ENCODE data around the gene JAM2.

The JAM2 gene

DNA sequence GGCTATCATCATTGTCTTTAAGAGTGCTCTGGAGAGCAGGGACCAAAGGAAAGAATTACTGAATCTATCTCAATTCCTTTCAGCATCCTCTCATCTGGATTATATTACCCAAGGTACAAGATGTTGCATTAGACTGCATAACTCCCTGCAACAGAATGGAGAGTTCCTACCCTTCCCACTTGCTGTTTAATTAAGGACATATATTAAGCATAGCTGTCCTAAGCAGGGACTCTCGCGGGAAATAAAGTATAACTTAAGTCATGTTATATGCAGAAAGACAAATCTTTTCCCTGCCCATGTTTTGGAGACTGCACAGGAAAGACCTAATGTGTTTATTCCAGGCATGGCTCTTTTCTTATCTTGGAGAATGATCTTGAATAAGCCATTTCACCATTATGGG, 6.8 kb upstream of the JAM2 start:
- TF ChIP-seq, protein P1, sequence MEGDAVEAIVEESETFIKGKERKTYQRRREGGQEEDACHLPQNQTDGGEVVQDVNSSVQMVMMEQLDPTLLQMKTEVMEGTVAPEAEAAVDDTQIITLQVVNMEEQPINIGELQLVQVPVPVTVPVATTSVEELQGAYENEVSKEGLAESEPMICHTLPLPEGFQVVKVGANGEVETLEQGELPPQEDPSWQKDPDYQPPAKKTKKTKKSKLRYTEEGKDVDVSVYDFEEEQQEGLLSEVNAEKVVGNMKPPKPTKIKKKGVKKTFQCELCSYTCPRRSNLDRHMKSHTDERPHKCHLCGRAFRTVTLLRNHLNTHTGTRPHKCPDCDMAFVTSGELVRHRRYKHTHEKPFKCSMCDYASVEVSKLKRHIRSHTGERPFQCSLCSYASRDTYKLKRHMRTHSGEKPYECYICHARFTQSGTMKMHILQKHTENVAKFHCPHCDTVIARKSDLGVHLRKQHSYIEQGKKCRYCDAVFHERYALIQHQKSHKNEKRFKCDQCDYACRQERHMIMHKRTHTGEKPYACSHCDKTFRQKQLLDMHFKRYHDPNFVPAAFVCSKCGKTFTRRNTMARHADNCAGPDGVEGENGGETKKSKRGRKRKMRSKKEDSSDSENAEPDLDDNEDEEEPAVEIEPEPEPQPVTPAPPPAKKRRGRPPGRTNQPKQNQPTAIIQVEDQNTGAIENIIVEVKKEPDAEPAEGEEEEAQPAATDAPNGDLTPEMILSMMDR (IDR thresholded peaks at IDR 0.05; ENCODE audit: insufficient read depth, low read length, poor library complexity, severe bottlenecking) = no peak
- Histone ChIP-seq H3K27me3 (replicated peaks; ENCODE audit: control insufficient read depth, insufficient read depth, low read length) (no peaks in the 10 kb centered on the region), H3K4me3 (replicated peaks; ENCODE audit: low read depth, low read length) (no peak overlapping the region), H3K36me3 (ENCODE audit: control insufficient read depth, insufficient read depth, low read length) (no peaks in the 10 kb centered on the region)
- DNase-seq (ENCODE audit: extremely low read depth, insufficient read length) = no peak

DNA sequence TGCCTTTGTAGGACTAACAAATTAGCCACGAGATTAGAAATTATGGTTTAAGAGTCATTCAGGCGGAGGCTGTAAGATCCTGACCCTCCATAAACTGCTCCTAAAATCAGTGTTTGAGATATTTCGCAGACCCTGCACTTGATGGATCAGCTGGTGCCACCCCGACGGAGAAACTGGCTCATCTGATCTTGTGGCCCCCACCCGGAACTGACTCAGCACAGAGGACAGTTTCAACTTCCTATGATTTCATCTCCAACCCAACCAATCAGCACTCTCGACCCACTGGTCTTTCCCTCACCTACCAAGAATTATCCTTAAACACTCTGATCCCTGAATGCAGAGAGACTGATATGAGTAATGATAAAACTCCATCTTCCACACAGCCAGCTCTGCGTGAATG, 3.7 kb upstream of the JAM2 start:
- Histone ChIP-seq H3K27me3 (replicated peaks; ENCODE audit: control insufficient read depth, insufficient read depth, low read length) (no peaks in the 10 kb centered on the region), H3K4me3 (replicated peaks; ENCODE audit: low read depth, low read length) (no peak overlapping the region), H3K36me3 (ENCODE audit: control insufficient read depth, insufficient read depth, low read length) (no peaks in the 10 kb centered on the region)
- no peak for DNase-seq (ENCODE audit: extremely low read depth, insufficient read length)
- TF ChIP-seq, protein P1 (IDR thresholded peaks at IDR 0.05; ENCODE audit: insufficient read depth, low read length, poor library complexity, severe bottlenecking) = no peak

DNA sequence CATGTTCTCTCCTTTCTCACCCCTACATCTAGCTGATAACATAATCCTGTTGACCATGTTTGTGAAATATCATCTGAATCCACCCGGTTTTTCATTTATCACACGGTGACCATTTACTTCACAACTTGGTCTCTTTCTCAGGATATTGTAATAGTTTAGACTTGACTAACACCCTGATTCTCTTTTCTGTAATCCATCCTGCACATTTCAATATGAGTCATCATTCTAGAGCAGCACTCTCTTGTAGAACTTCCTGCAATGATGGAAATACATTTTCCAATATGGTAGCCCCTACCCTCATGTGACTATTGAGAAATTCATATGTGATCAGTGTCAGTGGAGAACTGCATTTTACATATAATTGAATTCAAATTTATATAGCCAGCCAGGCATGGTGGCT, 2.3 kb upstream of the JAM2 start:
- H3K27me3 ChIP-seq (replicated peaks; ENCODE audit: control insufficient read depth, insufficient read depth, low read length) = no peaks in the 10 kb centered on the region
- no peak overlapping the region for H3K4me3 ChIP-seq (replicated peaks; ENCODE audit: low read depth, low read length)
- peak; percentile 35 for DNase-seq (ENCODE audit: extremely low read depth, insufficient read length)
- TF ChIP-seq, protein P1 (IDR thresholded peaks at IDR 0.05; ENCODE audit: insufficient read depth, low read length, poor library complexity, severe bottlenecking) = no peak
- no peaks in the 10 kb centered on the region for H3K36me3 ChIP-seq (ENCODE audit: control insufficient read depth, insufficient read depth, low read length)

DNA sequence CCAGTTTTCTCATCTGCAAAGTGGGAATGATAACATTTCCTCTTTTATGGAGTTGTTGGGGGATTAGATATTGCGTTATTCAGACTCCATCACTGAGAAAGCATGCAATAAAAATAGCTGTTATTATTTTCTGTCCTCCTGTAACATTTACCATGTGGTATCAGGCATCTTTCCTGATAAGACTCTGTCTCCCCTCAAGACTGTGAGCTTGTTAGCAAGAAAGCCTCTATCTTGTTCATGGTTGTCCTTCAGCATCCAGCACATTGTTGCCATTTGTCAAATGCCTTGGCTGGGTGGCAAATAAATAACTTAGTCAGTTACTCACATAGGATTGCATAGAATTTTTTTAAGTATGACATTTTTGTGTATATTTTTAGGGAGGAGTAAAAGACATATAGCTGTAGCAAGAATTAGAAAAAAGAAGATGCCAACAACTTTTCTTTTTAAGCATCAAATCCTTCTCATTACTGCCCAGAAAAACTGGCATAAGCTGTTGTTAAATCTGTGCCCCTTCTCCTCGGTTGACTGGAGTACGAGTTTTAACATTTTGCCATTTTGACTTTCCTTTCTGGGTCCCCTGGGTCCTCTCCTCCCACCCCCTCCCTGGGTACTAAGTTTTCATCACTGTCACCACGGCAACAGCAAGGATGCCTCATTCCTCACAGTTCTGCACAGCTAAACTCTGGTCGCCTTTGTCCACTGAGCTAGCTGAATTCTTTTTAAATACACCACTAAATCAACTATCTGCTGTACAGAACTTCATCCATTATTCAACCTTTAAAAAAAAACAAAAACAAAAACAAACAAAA, 1.0 kb upstream of the JAM2 start:
- Histone ChIP-seq H3K4me3 (replicated peaks; ENCODE audit: low read depth, low read length) (peak overlapping the region; percentile 86; the same call in 1 of the 2 replicates), H3K36me3 (ENCODE audit: control insufficient read depth, insufficient read depth, low read length) (no peaks in the 10 kb centered on the region), H3K27me3 (replicated peaks; ENCODE audit: control insufficient read depth, insufficient read depth, low read length) (no peaks in the 10 kb centered on the region)
- DNase-seq (ENCODE audit: extremely low read depth, insufficient read length) = no peak
- TF ChIP-seq, protein P1 (IDR thresholded peaks at IDR 0.05; ENCODE audit: insufficient read depth, low read length, poor library complexity, severe bottlenecking) = no peak

DNA sequence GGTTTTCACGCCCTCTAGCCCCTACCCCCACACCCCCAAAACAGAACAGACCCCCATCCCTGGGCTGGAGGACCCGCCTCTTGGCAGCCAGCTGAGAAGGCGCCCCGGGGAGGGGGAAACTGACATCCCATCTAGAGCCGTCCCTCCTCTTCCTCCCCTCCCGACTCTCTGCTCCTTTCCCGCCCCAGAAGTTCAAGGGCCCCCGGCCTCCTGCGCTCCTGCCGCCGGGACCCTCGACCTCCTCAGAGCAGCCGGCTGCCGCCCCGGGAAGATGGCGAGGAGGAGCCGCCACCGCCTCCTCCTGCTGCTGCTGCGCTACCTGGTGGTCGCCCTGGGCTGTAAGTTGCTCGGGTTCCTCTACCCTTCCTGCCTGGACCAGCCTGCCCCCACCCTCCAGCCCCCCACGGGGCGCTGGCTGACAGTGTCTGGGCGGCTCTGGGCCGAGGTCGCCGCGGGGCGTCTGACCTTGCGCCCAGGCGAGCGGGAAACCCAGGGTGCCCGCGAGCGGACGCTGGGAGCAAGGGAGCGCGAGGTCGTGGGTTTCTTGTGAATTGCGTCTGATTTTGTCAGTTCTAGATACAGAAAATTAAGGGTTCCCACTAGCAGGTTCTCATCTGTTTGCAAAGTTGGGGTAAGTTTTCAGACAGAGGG, 618 bp downstream of the JAM2 start:
- Histone ChIP-seq H3K36me3 (ENCODE audit: control insufficient read depth, insufficient read depth, low read length) (no peaks in the 10 kb centered on the region), H3K27me3 (replicated peaks; ENCODE audit: control insufficient read depth, insufficient read depth, low read length) (no peaks in the 10 kb centered on the region), H3K4me3 (replicated peaks; ENCODE audit: low read depth, low read length) (peak overlapping the region; percentile 86)
- DNase-seq (ENCODE audit: extremely low read depth, insufficient read length) = peak; percentile 78
- TF ChIP-seq, protein P1 (IDR thresholded peaks at IDR 0.05; ENCODE audit: insufficient read depth, low read length, poor library complexity, severe bottlenecking) = peak; percentile 73

Measured in GM06990 (cell line).